Stomach smooth muscle (tissue), 2 donors: ENCODE results near the gene CCDC150.

Source experiments
- H3K27ac ChIP-seq: one replicate; pipeline ENCODE4 v1.7.0; 2013; ENCODE audit warnings: mild to moderate bottlenecking, low read length, inconsistent platforms
- H3K27me3 ChIP-seq, 2 donors: one replicate each; pipeline ENCODE4 v1.7.0; 2013; ENCODE audit warnings: low read length in 2 of 2; ENCODE audit not compliant: insufficient read depth in 2 of 2, control insufficient read depth in 1 of 2
- H3K36me3 ChIP-seq, 2 donors: one replicate each; pipeline ENCODE4 v1.7.0; 2013; ENCODE audit warnings: low read length in 2 of 2; ENCODE audit not compliant: control insufficient read depth in 2 of 2, insufficient read depth in 2 of 2
- H3K4me1 ChIP-seq: one replicate; pipeline ENCODE4 v1.7.0; 2013; ENCODE audit warnings: low read length; ENCODE audit not compliant: control insufficient read depth, insufficient read depth
- H3K4me3 ChIP-seq, 2 donors: one replicate each; pipeline ENCODE4 v1.7.0; 2013; ENCODE audit warnings: low read length in 2 of 2
- H3K9ac ChIP-seq, 2 donors: one replicate each; pipeline ENCODE4 v1.7.0; 2013; ENCODE audit warnings: low read length in 2 of 2, mild to moderate bottlenecking in 1 of 2
- H3K9me3 ChIP-seq, 2 donors: one replicate each; pipeline ENCODE4 v1.7.0; 2013; ENCODE audit warnings: low read length in 2 of 2; ENCODE audit not compliant: control insufficient read depth in 2 of 2
- donor health status: healthy.
- donor health status: Pancreatic carcinoma.

Gene CCDC150

GRCh38 chr2:196639180-196640030 is at the start of gene CCDC150:
TSS of gene CCDC150 (plus strand) at chr2:196639715. CDS start at chr2:196639767, 52 bp downstream.
- no peak within 1 kb of the TSS for H3K27ac ChIP-seq
- no peaks in the 10 kb centered on the region for H3K36me3 ChIP-seq
- peaks cover 5% of the 10 kb centered on the region for H3K4me1 ChIP-seq
- H3K9ac ChIP-seq, result peak within 1 kb of the TSS; percentile 47 to 69
- H3K9me3 ChIP-seq, result no peaks in the 10 kb centered on the region
- no peaks in the 10 kb centered on the region for H3K27me3 ChIP-seq
- peak within 1 kb of the TSS; percentile 68 to 86 for H3K4me3 ChIP-seq

- H3K36me3 ChIP-seq, result no peaks in the 10 kb centered on the region
- peaks cover 11 to 21% of the 10 kb centered on the region in 2 donors for H3K27me3 ChIP-seq
- H3K4me1 ChIP-seq, result peaks cover 6% of the 10 kb centered on the region
- no peak overlapping the region for H3K9ac ChIP-seq
- no peak overlapping the region for H3K27ac ChIP-seq
- H3K4me3 ChIP-seq, result no peak overlapping the region
- no peaks in the 10 kb centered on the region for H3K9me3 ChIP-seq
Measured at GRCh38 chr2:196590286-196590685, 49.2 kb upstream of the CCDC150 start.

DNA sequence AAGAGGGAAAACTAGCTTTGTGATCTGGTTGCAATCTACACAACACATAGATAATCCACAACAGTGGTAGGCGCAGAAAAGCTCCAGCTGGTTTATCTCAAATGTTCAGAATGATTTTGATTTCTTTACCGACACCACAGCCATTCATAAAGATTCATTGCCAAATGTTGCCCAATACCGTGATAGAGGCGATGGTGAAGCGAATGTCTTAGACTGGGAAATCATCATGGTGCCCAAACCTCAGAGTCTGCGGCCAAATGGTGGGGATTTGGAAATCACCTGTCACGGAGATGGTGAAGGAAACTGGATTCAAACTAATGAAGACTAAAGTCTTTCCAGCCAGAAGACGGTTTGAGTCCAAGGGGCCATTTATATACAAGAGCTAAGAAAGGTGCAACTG is 48.5 kb upstream of the CCDC150 start:
- Histone ChIP-seq H3K9me3 (no peaks in the 10 kb centered on the region), H3K36me3 (no peaks in the 10 kb centered on the region), H3K27ac (no peak overlapping the region), H3K9ac (no peak overlapping the region), H3K27me3 (peaks cover 11 to 23% of the 10 kb centered on the region in 2 donors), H3K4me3 (no peak overlapping the region), H3K4me1 (peaks cover 6% of the 10 kb centered on the region)

DNA sequence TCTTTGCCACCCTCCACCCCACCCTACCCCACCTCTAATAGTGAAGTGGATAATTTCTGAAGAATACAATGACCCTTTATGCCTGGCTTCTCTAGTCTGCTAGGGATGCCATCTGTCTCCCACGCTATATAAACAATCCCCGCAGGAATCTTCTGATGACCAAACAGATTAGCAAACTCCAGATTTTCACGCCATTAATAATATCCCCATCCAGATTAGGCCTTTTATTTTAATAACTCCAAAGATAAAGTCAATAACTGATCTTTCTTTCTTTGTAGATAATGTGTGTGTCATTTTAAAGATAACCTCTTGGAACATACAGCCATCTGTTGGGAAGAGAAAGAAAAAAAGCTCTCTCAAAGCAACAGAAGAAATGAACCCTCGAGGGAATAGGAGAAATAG is 47.9 kb upstream of the CCDC150 start:
- Histone ChIP-seq H3K27me3 (peaks cover 11 to 23% of the 10 kb centered on the region in 2 donors), H3K4me3 (no peak overlapping the region), H3K9ac (no peak overlapping the region), H3K4me1 (peaks cover 6% of the 10 kb centered on the region), H3K27ac (no peak overlapping the region), H3K36me3 (no peaks in the 10 kb centered on the region), H3K9me3 (no peaks in the 10 kb centered on the region)

DNA sequence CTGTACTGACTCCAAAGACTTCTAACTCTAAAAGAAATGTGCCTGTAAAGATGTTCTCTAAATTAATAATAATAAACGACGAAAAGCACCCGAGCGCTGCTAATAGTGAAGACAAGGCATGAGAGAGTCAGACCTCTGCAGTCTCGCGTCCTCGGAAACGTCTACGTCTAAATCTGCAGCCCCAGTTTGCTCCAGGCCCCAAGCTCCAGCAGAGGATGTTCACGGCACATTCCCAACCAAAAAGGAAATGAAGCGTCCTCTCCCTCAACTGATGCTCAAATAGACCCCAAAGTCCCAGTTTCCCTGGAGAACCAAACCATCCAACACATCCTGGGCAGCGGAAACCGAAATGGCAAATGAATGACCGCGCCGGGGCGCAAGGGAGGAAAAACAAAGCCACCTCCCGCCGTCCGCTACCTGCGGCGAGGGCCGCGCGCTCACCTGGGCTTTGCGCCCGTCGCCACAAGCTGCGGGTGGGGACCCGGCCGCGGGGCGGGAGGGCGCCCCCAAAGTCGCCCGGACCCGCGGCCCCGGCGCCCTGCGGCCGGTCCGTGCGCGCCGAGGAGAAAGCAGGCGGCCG is 47.1 kb upstream of the CCDC150 start:
- no peak overlapping the region for H3K9ac ChIP-seq
- H3K27me3 ChIP-seq, result peaks cover 11 to 23% of the 10 kb centered on the region in 2 donors
- H3K4me3 ChIP-seq, result peak overlapping the region; percentile 71 to 73

GRCh38 chr2:196592911-196593881 is 46.3 kb upstream of the CCDC150 start, which contains the start of gene HECW2:
TSS of gene HECW2 (minus strand) at chr2:196593554.
- peaks cover 11 to 21% of the 10 kb centered on the region in 2 donors for H3K27me3 ChIP-seq
- H3K4me1 ChIP-seq, result peaks cover 6% of the 10 kb centered on the region
- H3K9me3 ChIP-seq, result no peaks in the 10 kb centered on the region
- no peak within 1 kb of the TSS for H3K27ac ChIP-seq
- H3K36me3 ChIP-seq, result no peaks in the 10 kb centered on the region
- H3K4me3 ChIP-seq, result peak within 1 kb of the TSS; percentile 71 to 73
- H3K9ac ChIP-seq, result no peak within 1 kb of the TSS

More for the DNA sequence above, 47.1 kb upstream of the CCDC150 start:
- no peak overlapping the region for H3K27ac ChIP-seq
- no peaks in the 10 kb centered on the region for H3K9me3 ChIP-seq
- H3K36me3 ChIP-seq, result no peaks in the 10 kb centered on the region
- H3K4me1 ChIP-seq, result peaks cover 6% of the 10 kb centered on the region

DNA sequence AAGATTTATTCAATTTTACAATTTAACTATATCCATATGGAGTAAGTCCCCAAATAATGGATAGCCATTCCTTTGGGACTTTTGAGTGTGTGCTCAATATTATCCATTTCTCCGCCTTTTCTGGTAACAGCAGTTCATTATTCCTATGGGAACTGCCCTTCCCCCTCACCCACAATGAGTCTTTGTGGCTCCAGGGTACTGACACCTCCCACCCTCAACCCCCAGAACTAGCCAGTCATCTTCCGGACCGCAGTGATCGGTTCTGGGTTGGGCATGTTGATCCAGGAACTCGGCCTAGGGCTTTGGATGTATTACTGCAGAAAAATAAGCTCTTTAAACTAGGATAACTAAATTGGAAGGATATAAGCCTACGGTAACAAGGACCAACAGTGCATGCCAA is 45.4 kb upstream of the CCDC150 start:
- H3K4me3 ChIP-seq, result no peak overlapping the region
- no peaks in the 10 kb centered on the region for H3K9me3 ChIP-seq
- H3K27ac ChIP-seq, result no peak overlapping the region
- no peaks in the 10 kb centered on the region for H3K36me3 ChIP-seq
- no peak overlapping the region for H3K9ac ChIP-seq
- peaks cover 6% of the 10 kb centered on the region for H3K4me1 ChIP-seq
- H3K27me3 ChIP-seq, result peaks cover 11 to 21% of the 10 kb centered on the region in 2 donors

DNA sequence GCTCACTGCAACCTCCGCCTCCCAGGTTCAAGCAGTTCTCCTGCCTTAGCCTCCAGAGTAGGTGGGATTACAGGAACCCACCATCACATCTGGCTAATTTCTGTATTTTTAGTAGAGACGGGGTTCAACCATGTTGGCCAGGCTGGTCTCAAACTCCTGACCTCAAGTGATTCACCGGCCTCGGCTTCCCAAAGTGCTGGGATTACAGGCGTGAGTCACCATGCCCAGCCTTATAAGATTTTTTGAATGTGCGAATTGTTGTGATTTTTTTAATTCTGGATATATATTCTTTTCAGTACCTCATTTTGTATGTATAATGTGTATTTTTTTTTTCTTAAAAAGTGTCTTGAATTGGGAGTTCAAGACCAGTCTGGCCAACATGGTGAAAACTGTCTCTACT is 42.0 kb upstream of the CCDC150 start:
- no peak overlapping the region for H3K4me3 ChIP-seq
- no peak overlapping the region for H3K27ac ChIP-seq
- no peaks in the 10 kb centered on the region for H3K36me3 ChIP-seq

DNA sequence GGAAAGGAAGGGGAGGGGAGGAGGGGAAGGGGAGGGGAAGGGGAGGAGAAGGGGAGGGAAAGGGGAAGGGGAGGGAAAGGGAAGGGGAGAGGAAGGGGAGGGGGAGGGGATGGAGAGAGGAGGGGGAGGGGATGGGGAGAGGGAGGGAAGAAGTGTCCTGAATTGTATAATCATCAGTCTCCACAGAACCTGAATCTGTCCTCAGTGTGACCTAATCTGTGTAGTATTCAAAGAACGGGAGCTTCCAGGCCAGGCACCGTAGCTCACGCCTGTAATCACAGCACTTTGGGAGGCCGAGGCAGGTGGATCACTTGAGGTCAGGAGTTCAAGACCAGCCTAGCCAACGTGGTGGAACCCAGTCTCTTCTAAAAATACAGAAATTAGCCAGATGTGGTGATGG is 41.1 kb upstream of the CCDC150 start:
- Histone ChIP-seq H3K27ac (no peak overlapping the region), H3K36me3 (no peaks in the 10 kb centered on the region), H3K27me3 (peaks cover 3 to 12% of the 10 kb centered on the region in 2 donors), H3K4me3 (no peak overlapping the region), H3K9me3 (no peaks in the 10 kb centered on the region), H3K9ac (no peak overlapping the region), H3K4me1 (peaks cover 2% of the 10 kb centered on the region)

More for the DNA sequence above, 42.0 kb upstream of the CCDC150 start:
- H3K27me3 ChIP-seq, result peaks cover 3 to 13% of the 10 kb centered on the region in 2 donors
- H3K9ac ChIP-seq, result no peak overlapping the region
- peaks cover 4% of the 10 kb centered on the region for H3K4me1 ChIP-seq
- H3K9me3 ChIP-seq, result no peaks in the 10 kb centered on the region

DNA sequence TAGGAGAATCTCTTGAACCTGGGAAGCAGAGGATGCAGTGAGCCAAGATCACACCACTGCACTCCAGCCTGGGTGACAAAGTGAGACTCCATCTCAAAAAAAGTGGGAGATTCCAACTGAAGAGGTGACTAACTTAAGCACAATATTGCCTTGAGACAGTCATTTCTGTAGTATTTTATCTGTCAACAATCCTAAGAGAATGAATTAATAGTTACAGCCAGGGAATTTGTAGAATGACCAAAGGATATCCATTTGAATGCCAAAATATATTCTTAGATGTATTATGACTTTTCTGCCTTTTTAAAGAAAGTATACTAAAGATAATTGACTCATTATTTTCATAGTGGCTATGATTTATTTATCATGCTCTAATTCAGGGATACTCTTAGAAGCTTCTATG is 40.7 kb upstream of the CCDC150 start:
- H3K27me3 ChIP-seq, result peaks cover 3 to 8% of the 10 kb centered on the region in 2 donors
- no peak overlapping the region for H3K27ac ChIP-seq
- H3K4me3 ChIP-seq, result no peak overlapping the region
- H3K36me3 ChIP-seq, result no peaks in the 10 kb centered on the region
- no peaks in the 10 kb centered on the region for H3K4me1 ChIP-seq
- H3K9ac ChIP-seq, result no peak overlapping the region
- no peaks in the 10 kb centered on the region for H3K9me3 ChIP-seq
